SK-N-SH treated with all-trans-retinoic acid at 6 μM for 48 hours (cell line): ENCODE results near the gene BARHL1.

Experiments used
- ATAC-seq: fragments of 200-7000 bp; cut with Tn5 transposase; 3 replicates; pipeline ENCODE4 v1.9.1; 2020; ENCODE audit warnings: mild to moderate bottlenecking, moderate library complexity
- ARNTL ChIP-seq: fragments of 450-650 bp; formaldehyde crosslinking; IDR thresholded peaks from 2 replicates; pipeline ENCODE4 v1.5.0; 2020; ENCODE audit warnings: low read depth, mild to moderate bottlenecking, moderate library complexity, borderline replicate concordance
- BACH2 ChIP-seq: fragments of 250-450 bp; sonication (Bioruptor Pico); IDR thresholded peaks from 2 replicates; pipeline ENCODE4 v1.9.0; 2021; ENCODE audit warnings: mild to moderate bottlenecking, borderline replicate concordance
- CSDC2 ChIP-seq: fragments of 250-450 bp; sonication (Bioruptor Pico); IDR thresholded peaks from 2 replicates; pipeline ENCODE4 v1.5.0; 2020; ENCODE audit warnings: mild to moderate bottlenecking, moderate library complexity
- ESRRG ChIP-seq: fragments of 250-450 bp; sonication (Bioruptor Pico); IDR thresholded peaks from 2 replicates; pipeline ENCODE4 v1.6.1; 2021; ENCODE audit warnings: mild to moderate bottlenecking
- GLIS3 ChIP-seq: fragments of 250-450 bp; sonication (Bioruptor Pico); IDR thresholded peaks from 2 replicates; pipeline ENCODE4 v1.5.0; 2020; ENCODE audit warnings: mild to moderate bottlenecking, moderate library complexity
- ISL1 ChIP-seq: fragments of 250-450 bp; sonication (Bioruptor Pico); IDR thresholded peaks from 2 replicates; pipeline ENCODE4 v2.1.2; 2022; ENCODE audit warnings: mild to moderate bottlenecking, moderate library complexity
- OSR1 ChIP-seq: fragments of 250-450 bp; sonication (Bioruptor Pico); IDR thresholded peaks from 2 replicates; pipeline ENCODE4 v1.8.0; 2022; ENCODE audit warnings: moderate library complexity, mild to moderate bottlenecking, inconsistent platforms
- PPARA ChIP-seq: fragments of 250-450 bp; sonication (Bioruptor Pico); IDR thresholded peaks from 2 replicates; pipeline ENCODE4 v1.5.0; 2020; ENCODE audit warnings: mild to moderate bottlenecking, borderline replicate concordance
- RARB ChIP-seq: fragments of 250-450 bp; sonication (Bioruptor Pico); IDR thresholded peaks from 2 replicates; pipeline ENCODE4 v1.8.0; 2021; ENCODE audit warnings: mild to moderate bottlenecking, moderate library complexity
- SNAI2 ChIP-seq: fragments of 250-450 bp; sonication (Bioruptor Pico); IDR thresholded peaks from 2 replicates; pipeline ENCODE4 v1.5.0; 2020; ENCODE audit warnings: mild to moderate bottlenecking, moderate library complexity
- TCF4 ChIP-seq: fragments of 250-450 bp; sonication (Bioruptor Pico); IDR thresholded peaks from 2 replicates; pipeline ENCODE4 v1.8.0; 2021; ENCODE audit warnings: mild to moderate bottlenecking, moderate library complexity, borderline replicate concordance
- TOX ChIP-seq: fragments of 250-450 bp; sonication (Bioruptor Pico); IDR thresholded peaks from 2 replicates; pipeline ENCODE4 v1.8.0; 2021; ENCODE audit warnings: mild to moderate bottlenecking, moderate library complexity, borderline replicate concordance
- ZC3H10 ChIP-seq: fragments of 250-450 bp; sonication (Bioruptor Pico); IDR thresholded peaks from 2 replicates; pipeline ENCODE4 v1.5.1; 2021; ENCODE audit warnings: mild to moderate bottlenecking, moderate library complexity
- ZFP3 ChIP-seq: fragments of 250-450 bp; sonication (Bioruptor Pico); IDR thresholded peaks from 2 replicates; pipeline ENCODE4 v1.5.0; 2020; ENCODE audit warnings: mild to moderate bottlenecking, moderate library complexity
- ZFP30 ChIP-seq: fragments of 450-650 bp; formaldehyde crosslinking; IDR thresholded peaks from 2 replicates; pipeline ENCODE4 v1.5.0; 2022; ENCODE audit warnings: mild to moderate bottlenecking, moderate library complexity
- ZNF565 ChIP-seq: fragments of 450-650 bp; formaldehyde crosslinking; conservative IDR thresholded peaks from 2 replicates; pipeline ENCODE4 v1.5.0; 2020; ENCODE audit warnings: low read depth, mild to moderate bottlenecking, moderate library complexity
- ZNF70 ChIP-seq: fragments of 450-650 bp; formaldehyde crosslinking; IDR thresholded peaks from 2 replicates; pipeline ENCODE4 v1.5.0; 2020; ENCODE audit warnings: mild to moderate bottlenecking, moderate library complexity
- ZNF8 ChIP-seq: fragments of 450-650 bp; formaldehyde crosslinking; IDR thresholded peaks from 2 replicates; pipeline ENCODE4 v1.5.0; 2020; ENCODE audit warnings: mild to moderate bottlenecking, moderate library complexity
- TF ChIP-seq, protein P1 (sequence below): fragments of 250-450 bp; sonication (Bioruptor Pico); IDR thresholded peaks from 2 replicates; pipeline ENCODE4 v1.5.0; 2020; ENCODE audit warnings: mild to moderate bottlenecking, moderate library complexity
- TF ChIP-seq, protein P2 (sequence below): fragments of 250-450 bp; sonication (Bioruptor Pico); IDR thresholded peaks from 2 replicates; pipeline ENCODE4 v1.8.0; 2021; ENCODE audit warnings: low read depth, mild to moderate bottlenecking, moderate library complexity, borderline replicate concordance
- TF ChIP-seq, protein P3 (sequence below): fragments of 250-450 bp; sonication (Bioruptor Pico); IDR thresholded peaks from 2 replicates; pipeline ENCODE4 v1.5.1; 2020; ENCODE audit warnings: low read depth, mild to moderate bottlenecking, moderate library complexity
- TF ChIP-seq, protein P4 (sequence below): fragments of 250-450 bp; sonication (Bioruptor Pico); IDR thresholded peaks from 2 replicates; pipeline ENCODE4 v1.8.0; 2020; ENCODE audit warnings: mild to moderate bottlenecking, moderate library complexity, borderline replicate concordance

The BARHL1 gene

DNA sequence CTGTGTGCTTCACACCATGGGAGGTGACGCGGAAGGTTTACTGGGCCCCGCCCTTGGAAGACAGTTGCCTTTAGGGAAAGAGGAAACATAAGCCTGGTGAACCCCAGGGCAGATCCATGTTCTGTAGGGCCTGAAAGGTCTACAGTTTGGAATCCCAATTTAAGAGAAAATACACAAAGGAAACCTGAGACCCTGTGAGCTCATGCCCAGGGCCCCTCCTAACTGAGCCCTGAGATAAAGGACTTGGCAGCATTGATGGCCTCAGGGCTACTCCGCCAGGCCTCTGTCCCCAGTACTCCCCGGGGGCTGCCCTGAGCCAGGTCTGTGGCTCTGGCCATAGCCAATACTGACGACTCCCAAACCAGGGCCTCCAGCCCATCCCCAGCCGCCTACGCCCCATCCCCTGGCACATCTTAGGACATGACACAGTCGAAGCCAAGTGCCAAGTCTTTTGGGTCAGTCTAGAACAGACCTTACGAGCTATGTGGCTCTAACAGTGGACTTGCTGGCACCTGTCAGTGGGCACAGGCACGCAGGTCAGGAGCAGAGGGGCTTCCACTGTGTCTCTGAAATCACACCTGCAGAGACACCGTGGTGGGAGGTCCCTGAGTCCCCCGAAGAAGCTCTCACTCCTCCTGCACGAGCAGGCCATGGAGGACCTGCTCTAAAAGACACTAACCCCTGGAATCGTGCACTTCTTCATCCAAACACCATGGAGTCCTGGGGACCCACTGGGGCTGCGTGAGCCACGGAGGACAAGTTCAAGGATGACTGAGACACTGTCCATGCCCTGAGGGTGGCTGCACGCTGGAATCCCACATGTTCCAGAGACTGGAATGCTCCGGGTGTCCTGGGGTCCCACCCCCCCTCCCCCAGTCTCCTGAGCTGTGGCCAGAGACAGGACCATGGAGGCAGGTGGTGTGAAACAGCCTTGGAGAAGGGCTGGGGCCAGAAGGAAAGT, 40.3 kb upstream of the BARHL1 start:
- no peak for TF ChIP-seq ZFP30 (CRISPR knock-in tag)
- no peak for TF ChIP-seq BACH2 (CRISPR knock-in tag)
- no peak for TF ChIP-seq ZC3H10 (CRISPR knock-in tag)
- no peak for TF ChIP-seq ARNTL (CRISPR knock-in tag)
- TF ChIP-seq, protein P1, sequence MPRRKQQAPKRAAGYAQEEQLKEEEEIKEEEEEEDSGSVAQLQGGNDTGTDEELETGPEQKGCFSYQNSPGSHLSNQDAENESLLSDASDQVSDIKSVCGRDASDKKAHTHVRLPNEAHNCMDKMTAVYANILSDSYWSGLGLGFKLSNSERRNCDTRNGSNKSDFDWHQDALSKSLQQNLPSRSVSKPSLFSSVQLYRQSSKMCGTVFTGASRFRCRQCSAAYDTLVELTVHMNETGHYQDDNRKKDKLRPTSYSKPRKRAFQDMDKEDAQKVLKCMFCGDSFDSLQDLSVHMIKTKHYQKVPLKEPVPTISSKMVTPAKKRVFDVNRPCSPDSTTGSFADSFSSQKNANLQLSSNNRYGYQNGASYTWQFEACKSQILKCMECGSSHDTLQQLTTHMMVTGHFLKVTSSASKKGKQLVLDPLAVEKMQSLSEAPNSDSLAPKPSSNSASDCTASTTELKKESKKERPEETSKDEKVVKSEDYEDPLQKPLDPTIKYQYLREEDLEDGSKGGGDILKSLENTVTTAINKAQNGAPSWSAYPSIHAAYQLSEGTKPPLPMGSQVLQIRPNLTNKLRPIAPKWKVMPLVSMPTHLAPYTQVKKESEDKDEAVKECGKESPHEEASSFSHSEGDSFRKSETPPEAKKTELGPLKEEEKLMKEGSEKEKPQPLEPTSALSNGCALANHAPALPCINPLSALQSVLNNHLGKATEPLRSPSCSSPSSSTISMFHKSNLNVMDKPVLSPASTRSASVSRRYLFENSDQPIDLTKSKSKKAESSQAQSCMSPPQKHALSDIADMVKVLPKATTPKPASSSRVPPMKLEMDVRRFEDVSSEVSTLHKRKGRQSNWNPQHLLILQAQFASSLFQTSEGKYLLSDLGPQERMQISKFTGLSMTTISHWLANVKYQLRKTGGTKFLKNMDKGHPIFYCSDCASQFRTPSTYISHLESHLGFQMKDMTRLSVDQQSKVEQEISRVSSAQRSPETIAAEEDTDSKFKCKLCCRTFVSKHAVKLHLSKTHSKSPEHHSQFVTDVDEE (CRISPR knock-in tag) = no peak
- TF ChIP-seq ZFP3 (CRISPR knock-in tag) = no peak
- no peak for TF ChIP-seq ZNF565 (CRISPR knock-in tag)
- TF ChIP-seq CSDC2 = no peak
- TF ChIP-seq TOX (CRISPR knock-in tag) = no peak
- no peak for TF ChIP-seq ZNF70 (CRISPR knock-in tag)
- no peak for TF ChIP-seq PPARA
- no peak for TF ChIP-seq SNAI2 (CRISPR knock-in tag)
- no peak for TF ChIP-seq OSR1 (CRISPR knock-in tag)
- TF ChIP-seq ESRRG (CRISPR knock-in tag) = no peak
- TF ChIP-seq, protein P2, sequence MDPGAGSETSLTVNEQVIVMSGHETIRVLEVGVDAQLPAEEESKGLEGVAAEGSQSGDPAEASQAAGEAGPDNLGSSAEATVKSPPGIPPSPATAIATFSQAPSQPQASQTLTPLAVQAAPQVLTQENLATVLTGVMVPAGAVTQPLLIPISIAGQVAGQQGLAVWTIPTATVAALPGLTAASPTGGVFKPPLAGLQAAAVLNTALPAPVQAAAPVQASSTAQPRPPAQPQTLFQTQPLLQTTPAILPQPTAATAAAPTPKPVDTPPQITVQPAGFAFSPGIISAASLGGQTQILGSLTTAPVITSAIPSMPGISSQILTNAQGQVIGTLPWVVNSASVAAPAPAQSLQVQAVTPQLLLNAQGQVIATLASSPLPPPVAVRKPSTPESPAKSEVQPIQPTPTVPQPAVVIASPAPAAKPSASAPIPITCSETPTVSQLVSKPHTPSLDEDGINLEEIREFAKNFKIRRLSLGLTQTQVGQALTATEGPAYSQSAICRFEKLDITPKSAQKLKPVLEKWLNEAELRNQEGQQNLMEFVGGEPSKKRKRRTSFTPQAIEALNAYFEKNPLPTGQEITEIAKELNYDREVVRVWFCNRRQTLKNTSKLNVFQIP (CRISPR knock-in tag) = no peak
- no peak for TF ChIP-seq TCF4 (CRISPR knock-in tag)
- TF ChIP-seq RARB (CRISPR knock-in tag) = no peak
- no peak for TF ChIP-seq GLIS3 (CRISPR knock-in tag)
- TF ChIP-seq, all 23 proteins: peak for 0
- ATAC-seq = no peak

DNA sequence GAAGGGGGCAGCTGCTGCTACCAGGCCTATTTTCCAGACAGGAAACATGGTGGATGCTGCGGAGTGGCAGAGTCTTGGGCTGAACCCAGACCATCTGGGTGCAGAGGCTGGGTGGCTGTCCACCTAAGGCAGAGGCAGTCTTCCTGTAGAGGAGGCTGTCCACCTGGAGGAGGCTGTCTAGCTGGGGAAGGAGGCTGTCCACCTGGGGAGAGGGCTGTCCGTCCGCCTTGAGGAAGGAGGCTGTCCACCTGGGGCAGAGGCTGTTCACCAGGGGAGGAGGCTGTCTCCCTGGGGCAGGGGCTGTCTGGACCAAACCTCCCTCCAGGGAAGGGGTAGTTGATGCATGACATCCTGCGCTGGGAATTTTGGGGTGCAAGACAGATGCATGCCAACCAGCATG, 39.2 kb upstream of the BARHL1 start:
- no peak for TF ChIP-seq ESRRG (CRISPR knock-in tag)
- no peak for TF ChIP-seq PPARA
- no peak for TF ChIP-seq ZFP3 (CRISPR knock-in tag)
- TF ChIP-seq ARNTL (CRISPR knock-in tag) = no peak
- no peak for TF ChIP-seq ISL1
- no peak for TF ChIP-seq ZNF70 (CRISPR knock-in tag)
- TF ChIP-seq TOX (CRISPR knock-in tag) = no peak
- no peak for ATAC-seq

DNA sequence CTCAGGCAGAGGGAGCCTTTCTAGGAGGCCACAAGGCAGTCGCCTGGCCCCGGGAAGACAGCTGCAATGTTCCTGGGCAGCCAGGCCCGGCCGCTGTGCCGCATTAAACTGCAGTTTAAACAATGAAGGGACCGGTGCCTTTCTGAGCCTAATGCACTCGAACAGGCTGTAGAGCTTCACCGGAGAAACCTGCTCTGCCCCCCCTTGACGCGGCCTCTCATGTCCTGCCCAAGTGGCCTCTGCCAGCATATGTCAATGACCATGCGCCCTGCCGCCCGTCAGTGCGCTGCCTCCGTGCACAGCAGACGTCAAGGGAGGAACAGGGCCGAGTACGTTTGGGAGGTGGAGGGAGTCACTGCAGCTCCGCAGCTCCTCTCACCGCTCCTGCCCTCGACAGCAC, 38.4 kb upstream of the BARHL1 start:
- no peak for ATAC-seq
- TF ChIP-seq ISL1 (no peak), ZFP3 (CRISPR knock-in tag) (no peak), CSDC2 (no peak), ZFP30 (CRISPR knock-in tag) (no peak), OSR1 (CRISPR knock-in tag) (no peak), SNAI2 (CRISPR knock-in tag) (no peak), ZNF565 (CRISPR knock-in tag) (no peak), PPARA (no peak), RARB (CRISPR knock-in tag) (no peak), TCF4 (CRISPR knock-in tag) (no peak), ZNF8 (CRISPR knock-in tag) (no peak), ZC3H10 (CRISPR knock-in tag) (no peak), TOX (CRISPR knock-in tag) (no peak), ESRRG (CRISPR knock-in tag) (no peak), ZNF70 (CRISPR knock-in tag) (no peak)
- TF ChIP-seq, protein P3, sequence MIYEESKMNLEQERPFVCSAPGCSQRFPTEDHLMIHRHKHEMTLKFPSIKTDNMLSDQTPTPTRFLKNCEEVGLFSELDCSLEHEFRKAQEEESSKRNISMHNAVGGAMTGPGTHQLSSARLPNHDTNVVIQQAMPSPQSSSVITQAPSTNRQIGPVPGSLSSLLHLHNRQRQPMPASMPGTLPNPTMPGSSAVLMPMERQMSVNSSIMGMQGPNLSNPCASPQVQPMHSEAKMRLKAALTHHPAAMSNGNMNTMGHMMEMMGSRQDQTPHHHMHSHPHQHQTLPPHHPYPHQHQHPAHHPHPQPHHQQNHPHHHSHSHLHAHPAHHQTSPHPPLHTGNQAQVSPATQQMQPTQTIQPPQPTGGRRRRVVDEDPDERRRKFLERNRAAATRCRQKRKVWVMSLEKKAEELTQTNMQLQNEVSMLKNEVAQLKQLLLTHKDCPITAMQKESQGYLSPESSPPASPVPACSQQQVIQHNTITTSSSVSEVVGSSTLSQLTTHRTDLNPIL (CRISPR knock-in tag) = no peak
- TF ChIP-seq, protein P4, sequence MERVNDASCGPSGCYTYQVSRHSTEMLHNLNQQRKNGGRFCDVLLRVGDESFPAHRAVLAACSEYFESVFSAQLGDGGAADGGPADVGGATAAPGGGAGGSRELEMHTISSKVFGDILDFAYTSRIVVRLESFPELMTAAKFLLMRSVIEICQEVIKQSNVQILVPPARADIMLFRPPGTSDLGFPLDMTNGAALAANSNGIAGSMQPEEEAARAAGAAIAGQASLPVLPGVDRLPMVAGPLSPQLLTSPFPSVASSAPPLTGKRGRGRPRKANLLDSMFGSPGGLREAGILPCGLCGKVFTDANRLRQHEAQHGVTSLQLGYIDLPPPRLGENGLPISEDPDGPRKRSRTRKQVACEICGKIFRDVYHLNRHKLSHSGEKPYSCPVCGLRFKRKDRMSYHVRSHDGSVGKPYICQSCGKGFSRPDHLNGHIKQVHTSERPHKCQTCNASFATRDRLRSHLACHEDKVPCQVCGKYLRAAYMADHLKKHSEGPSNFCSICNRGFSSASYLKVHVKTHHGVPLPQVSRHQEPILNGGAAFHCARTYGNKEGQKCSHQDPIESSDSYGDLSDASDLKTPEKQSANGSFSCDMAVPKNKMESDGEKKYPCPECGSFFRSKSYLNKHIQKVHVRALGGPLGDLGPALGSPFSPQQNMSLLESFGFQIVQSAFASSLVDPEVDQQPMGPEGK (CRISPR knock-in tag) = no peak
- TF ChIP-seq, protein P1 (CRISPR knock-in tag) = no peak
- TF ChIP-seq, protein P2 (CRISPR knock-in tag) = no peak
